ENCODE results near the gene EDC3. TPM values are rescaled to one million over a fixed set of nuclear protein-coding genes. Genes with fewer than 3 reads are reported as not detected.

Gene EDC3
- total RNA-seq, 1 donor from 2014 or later: 58.4 TPM

- peaks cover 23% of the 10 kb centered on the region for H3K27me3 Mint-ChIP-seq (ENCODE audit: insufficient read depth)
- peak within 1 kb of the TSS; percentile 62 for H3K4me3 Mint-ChIP-seq
- H3K9me3 Mint-ChIP-seq: no peaks in the 10 kb centered on the region
- no peak for DNase-seq (ENCODE audit: low spot score)
- intact Hi-C loops (cut with micrococcal nuclease): no loop called here
- no peaks in the 10 kb centered on the region for H3K36me3 Mint-ChIP-seq (ENCODE audit: low read depth)
- H3K4me1 Mint-ChIP-seq (ENCODE audit: low read depth): peaks cover 17% of the 10 kb centered on the region
- H3K27ac Mint-ChIP-seq: no peak within 1 kb of the TSS
These were observed 29.5 kb upstream of the EDC3 start, which contains the start of gene CYP1A1 for GRCh38 chr15:74725225-74725774. Gene CYP1A1, minus strand, starts transcription at chr15:74725528. Its CDS starts 2,431 bp downstream, at chr15:74723097.

GRCh38 chr15:74724570-74725224, 28.9 kb upstream of the EDC3 start:
- Mint-ChIP-seq H3K9me3 (no peaks in the 10 kb centered on the region), H3K27me3 (ENCODE audit: insufficient read depth) (peaks cover 23% of the 10 kb centered on the region), H3K36me3 (ENCODE audit: low read depth) (no peaks in the 10 kb centered on the region), H3K27ac (no peak overlapping the region), H3K4me3 (peak overlapping the region; percentile 62), H3K4me1 (ENCODE audit: low read depth) (peaks cover 17% of the 10 kb centered on the region)
- intact Hi-C loops (cut with micrococcal nuclease): loop anchor here (1.0 kb wide), 1 partner anchor 28 kb away; the partner anchor contains the start of gene EDC3
- DNase-seq (ENCODE audit: low spot score): no peak

GRCh38 chr15:74723754-74724334, 28.0 kb upstream of the EDC3 start:
- H3K9me3 Mint-ChIP-seq: no peaks in the 10 kb centered on the region
- H3K4me1 Mint-ChIP-seq (ENCODE audit: low read depth): peaks cover 17% of the 10 kb centered on the region
- H3K4me3 Mint-ChIP-seq: no peak overlapping the region
- H3K27me3 Mint-ChIP-seq (ENCODE audit: insufficient read depth): peaks cover 23% of the 10 kb centered on the region
- H3K27ac Mint-ChIP-seq: no peak overlapping the region
- H3K36me3 Mint-ChIP-seq (ENCODE audit: low read depth): no peaks in the 10 kb centered on the region
- DNase-seq (ENCODE audit: low spot score): no peak
- intact Hi-C loops (cut with micrococcal nuclease): loop anchor here (1.0 kb wide), 1 partner anchor 28 kb away; the partner anchor contains the start of gene EDC3

- no peaks in the 10 kb centered on the region for H3K36me3 Mint-ChIP-seq (ENCODE audit: low read depth)
- intact Hi-C loops (cut with micrococcal nuclease): no loop called here
- DNase-seq (ENCODE audit: low spot score): no peak
- H3K4me1 Mint-ChIP-seq (ENCODE audit: low read depth): peaks cover 17% of the 10 kb centered on the region
- H3K4me3 Mint-ChIP-seq: no peak overlapping the region
- H3K27ac Mint-ChIP-seq: no peak overlapping the region
- peaks cover 23% of the 10 kb centered on the region for H3K27me3 Mint-ChIP-seq (ENCODE audit: insufficient read depth)
- H3K9me3 Mint-ChIP-seq: no peaks in the 10 kb centered on the region
These were observed 27.4 kb upstream of the EDC3 start for GRCh38 chr15:74723187-74723586.

- no peaks in the 10 kb centered on the region for H3K36me3 Mint-ChIP-seq (ENCODE audit: low read depth)
- H3K4me1 Mint-ChIP-seq (ENCODE audit: low read depth): peaks cover 17% of the 10 kb centered on the region
- H3K4me3 Mint-ChIP-seq: no peak overlapping the region
- H3K27me3 Mint-ChIP-seq (ENCODE audit: insufficient read depth): peaks cover 23% of the 10 kb centered on the region
- DNase-seq (ENCODE audit: low spot score): no peak
- intact Hi-C loops (cut with micrococcal nuclease): no loop called here
- H3K27ac Mint-ChIP-seq: no peak overlapping the region
- no peaks in the 10 kb centered on the region for H3K9me3 Mint-ChIP-seq
These were observed 26.8 kb upstream of the EDC3 start for GRCh38 chr15:74722591-74722990.

- no peak overlapping the region for H3K27ac Mint-ChIP-seq
- no peaks in the 10 kb centered on the region for H3K4me1 Mint-ChIP-seq (ENCODE audit: low read depth)
- no peak for DNase-seq (ENCODE audit: low spot score)
- no peaks in the 10 kb centered on the region for H3K36me3 Mint-ChIP-seq (ENCODE audit: low read depth)
- intact Hi-C loops (cut with micrococcal nuclease): no loop called here
- no peak overlapping the region for H3K4me3 Mint-ChIP-seq
- H3K27me3 Mint-ChIP-seq (ENCODE audit: insufficient read depth): peaks cover 3% of the 10 kb centered on the region
- H3K9me3 Mint-ChIP-seq: no peaks in the 10 kb centered on the region
These were observed 20.8 kb upstream of the EDC3 start for GRCh38 chr15:74716651-74717050.

- intact Hi-C loops (cut with micrococcal nuclease): no loop called here
These were observed 16.5 kb upstream of the EDC3 start for GRCh38 chr15:74712311-74712710.

GRCh38 chr15:74710319-74711094, 14.7 kb upstream of the EDC3 start:
- DNase-seq (ENCODE audit: low spot score): no peak
- Mint-ChIP-seq H3K27me3 (ENCODE audit: insufficient read depth) (peaks cover 14% of the 10 kb centered on the region), H3K9me3 (no peaks in the 10 kb centered on the region), H3K4me1 (ENCODE audit: low read depth) (peaks cover 5% of the 10 kb centered on the region), H3K4me3 (no peak overlapping the region), H3K27ac (no peak overlapping the region), H3K36me3 (ENCODE audit: low read depth) (no peaks in the 10 kb centered on the region)
- intact Hi-C loops (cut with micrococcal nuclease): no loop called here

More at GRCh38 chr15:74712311-74712710, 16.5 kb upstream of the EDC3 start:
- Mint-ChIP-seq H3K4me1 (ENCODE audit: low read depth) (peaks cover 5% of the 10 kb centered on the region), H3K27me3 (ENCODE audit: insufficient read depth) (peaks cover 8% of the 10 kb centered on the region), H3K36me3 (ENCODE audit: low read depth) (no peaks in the 10 kb centered on the region), H3K9me3 (no peaks in the 10 kb centered on the region), H3K27ac (no peak overlapping the region), H3K4me3 (no peak overlapping the region)
- DNase-seq (ENCODE audit: low spot score): no peak

- no peak overlapping the region for H3K4me3 Mint-ChIP-seq
- DNase-seq (ENCODE audit: low spot score): no peak
- H3K4me1 Mint-ChIP-seq (ENCODE audit: low read depth): peaks cover 5% of the 10 kb centered on the region
- no peaks in the 10 kb centered on the region for H3K9me3 Mint-ChIP-seq
- intact Hi-C loops (cut with micrococcal nuclease): no loop called here
- H3K27me3 Mint-ChIP-seq (ENCODE audit: insufficient read depth): peaks cover 16% of the 10 kb centered on the region
- H3K36me3 Mint-ChIP-seq (ENCODE audit: low read depth): no peaks in the 10 kb centered on the region
- no peak overlapping the region for H3K27ac Mint-ChIP-seq
These were observed 14.1 kb upstream of the EDC3 start for GRCh38 chr15:74709892-74710291.

- DNase-seq (ENCODE audit: low spot score): no peak
- Mint-ChIP-seq H3K4me1 (ENCODE audit: low read depth) (peaks cover 5% of the 10 kb centered on the region), H3K27me3 (ENCODE audit: insufficient read depth) (peaks cover 20% of the 10 kb centered on the region), H3K36me3 (ENCODE audit: low read depth) (no peaks in the 10 kb centered on the region), H3K9me3 (no peaks in the 10 kb centered on the region), H3K27ac (no peak overlapping the region), H3K4me3 (no peak overlapping the region)
- intact Hi-C loops (cut with micrococcal nuclease): no loop called here
These were observed 13.2 kb upstream of the EDC3 start for GRCh38 chr15:74709011-74709410.

- peaks cover 2% of the 10 kb centered on the region for H3K36me3 Mint-ChIP-seq (ENCODE audit: low read depth)
- peaks cover 6% of the 10 kb centered on the region for H3K27me3 Mint-ChIP-seq (ENCODE audit: insufficient read depth)
- intact Hi-C loops (cut with micrococcal nuclease): loop anchor here (1.0 to 5.0 kb wide), 7 partner anchors 27 to 928 kb away; partner anchors contain the start of genes ARID3B, CLK3, MPI and SNUPN
- peak overlapping the region; percentile 100 for H3K4me3 Mint-ChIP-seq
- H3K4me1 Mint-ChIP-seq (ENCODE audit: low read depth): peaks cover 40% of the 10 kb centered on the region
- H3K27ac Mint-ChIP-seq: peak overlapping the region; percentile 77
- no peaks in the 10 kb centered on the region for H3K9me3 Mint-ChIP-seq
- DNase-seq (ENCODE audit: low spot score): no peak
These were observed 984 bp upstream of the EDC3 start for GRCh38 chr15:74696808-74697207.

GRCh38 chr15:74696398-74696729, 540 bp upstream of the EDC3 start:
- intact Hi-C loops (cut with micrococcal nuclease): loop anchor here (1.0 to 5.0 kb wide), 7 partner anchors 28 to 928 kb away; partner anchors contain the start of genes ARID3B, CLK3, MPI and SNUPN

More at GRCh38 chr15:74696398-74696729, 540 bp upstream of the EDC3 start:
- Mint-ChIP-seq H3K27ac (peak overlapping the region; percentile 100), H3K27me3 (ENCODE audit: insufficient read depth) (peaks cover 3% of the 10 kb centered on the region), H3K36me3 (ENCODE audit: low read depth) (peaks cover 2% of the 10 kb centered on the region), H3K4me3 (peak overlapping the region; percentile 100), H3K9me3 (no peaks in the 10 kb centered on the region), H3K4me1 (ENCODE audit: low read depth) (peaks cover 40% of the 10 kb centered on the region)
- no peak for DNase-seq (ENCODE audit: low spot score)

All from activated T-helper 1 cell treated with anti-CD3 and anti-CD28 coated beads, Interleukin-12 subunit alpha, Interleukin-12 subunit beta, Interleukin-2, Interleukin-4 antibody, amounts not matched to agents 30 ng/mL and 10 ng/mL and 1 ng/mL, durations not matched to agents 14 hours and 24 hours and 36 hours (primary cell).